HS-27A (cell line): ENCODE results near the gene FAS.

Experiments
- DNase-seq: peaks from one replicate; pipeline ENCODE4 v3.0.0-alpha.2; 2012; ENCODE audit warnings: low read depth, missing footprints

Gene FAS

GRCh38 chr10:88990384-88991160 lies at the start of gene FAS:
TSS of gene FAS (plus strand) at chr10:88990798. CDS start at chr10:88990877, 79 bp downstream.
- DNase-seq = no peak

DNA sequence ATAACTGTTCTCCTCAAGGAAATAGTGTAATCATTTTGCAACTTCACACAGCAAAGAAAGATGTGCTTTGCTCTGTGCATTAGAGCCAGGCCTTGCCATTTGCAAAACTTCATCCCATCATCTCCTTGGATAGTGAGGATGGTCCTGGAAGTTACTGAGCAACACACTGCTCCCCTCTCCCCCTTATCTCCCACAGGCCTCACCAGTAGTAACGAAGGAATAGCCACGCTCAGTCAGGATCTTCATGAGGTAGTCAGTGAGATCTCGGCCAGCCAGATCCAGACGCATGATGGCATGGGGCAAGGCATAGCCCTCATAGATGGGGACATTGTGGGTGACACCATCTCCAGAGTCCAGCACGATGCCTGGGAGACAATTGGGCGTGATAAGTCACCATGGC lies 49.6 kb upstream of the FAS start:
- no peak for DNase-seq

- no peak for DNase-seq
These were observed 46.8 kb upstream of the FAS start for GRCh38 chr10:88943778-88944177.

GRCh38 chr10:88944813-88945212 lies 45.8 kb upstream of the FAS start:
- DNase-seq = no peak

- DNase-seq = no peak
These were observed 44.4 kb upstream of the FAS start for GRCh38 chr10:88946200-88946599.

DNA sequence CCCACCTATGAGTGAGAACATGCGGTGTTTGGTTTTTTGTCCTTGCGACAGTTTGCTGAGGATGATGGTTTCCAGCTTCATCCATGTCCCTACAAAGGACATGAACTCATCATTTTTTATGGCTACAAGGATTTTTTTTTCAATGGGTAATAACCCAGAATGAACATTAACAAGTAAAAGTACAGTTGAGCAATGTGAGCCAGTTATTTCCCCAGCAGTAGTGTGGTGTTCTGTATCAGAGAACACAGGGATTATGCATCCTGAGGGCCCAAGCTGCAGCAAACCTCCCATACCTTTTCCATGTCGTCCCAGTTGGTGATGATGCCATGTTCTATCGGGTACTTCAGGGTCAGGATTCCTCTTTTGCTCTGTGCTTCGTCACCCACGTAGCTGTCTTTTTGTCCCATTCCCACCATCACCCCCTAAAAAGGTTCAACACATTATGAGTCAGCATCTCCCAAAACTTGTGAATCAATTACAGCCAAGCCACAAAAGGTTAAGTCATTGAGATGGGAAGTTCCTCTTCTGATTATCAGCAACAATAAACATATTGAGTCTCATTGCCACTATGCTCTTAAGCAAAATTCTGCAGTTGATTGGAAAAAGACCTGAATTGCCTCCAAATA lies 43.5 kb upstream of the FAS start:
- DNase-seq = no peak

DNA sequence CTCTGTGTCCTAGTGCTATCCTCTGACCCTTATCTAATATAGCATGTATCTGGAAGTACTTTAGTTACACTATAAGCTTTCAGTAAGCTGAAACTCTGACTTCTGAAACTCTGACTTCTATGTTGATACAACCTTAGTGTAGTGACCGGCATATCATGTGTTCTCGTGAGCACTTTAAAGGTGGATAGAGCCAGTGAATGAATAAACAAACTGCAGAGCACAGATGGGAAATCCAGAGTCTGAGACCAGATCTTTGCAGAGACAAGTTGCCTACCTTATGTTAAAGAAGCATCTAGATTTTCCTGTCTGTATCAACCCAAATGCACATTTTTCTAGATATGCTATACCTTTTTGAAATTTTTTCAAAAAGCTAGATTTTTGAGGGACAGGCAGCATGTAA lies 41.5 kb upstream of the FAS start:
- DNase-seq = no peak

- DNase-seq = no peak
These were observed 40.4 kb upstream of the FAS start for GRCh38 chr10:88949912-88950837.

DNA sequence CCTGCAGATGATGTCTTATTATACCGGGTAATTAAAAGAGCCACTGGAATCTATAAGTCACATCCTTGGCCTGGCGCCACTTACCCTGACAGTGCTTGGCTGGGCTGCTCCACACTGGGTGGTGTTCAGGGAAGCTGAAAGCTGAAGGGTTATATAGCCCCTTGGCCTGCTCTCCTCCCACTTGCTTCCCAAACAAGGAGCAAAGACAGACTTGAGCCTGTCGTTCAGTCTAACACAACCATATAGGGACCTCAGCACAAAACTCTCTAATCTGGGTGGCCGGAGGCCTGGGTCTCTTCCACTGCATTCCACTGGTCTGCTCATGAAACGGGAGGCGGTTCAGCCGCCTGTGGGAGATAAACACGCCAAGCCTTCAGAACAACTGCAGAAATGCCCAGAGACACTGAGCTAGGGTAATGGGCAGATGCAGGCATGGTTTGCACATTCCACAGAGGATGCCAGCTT lies 37.9 kb upstream of the FAS start, which contains the start of gene ACTA2:
ACTA2 (minus strand) TSS at position 127 of the 465 bp plus-strand sequence. CDS start 3,843 bp downstream, outside the sequence.
- no peak for DNase-seq

DNA sequence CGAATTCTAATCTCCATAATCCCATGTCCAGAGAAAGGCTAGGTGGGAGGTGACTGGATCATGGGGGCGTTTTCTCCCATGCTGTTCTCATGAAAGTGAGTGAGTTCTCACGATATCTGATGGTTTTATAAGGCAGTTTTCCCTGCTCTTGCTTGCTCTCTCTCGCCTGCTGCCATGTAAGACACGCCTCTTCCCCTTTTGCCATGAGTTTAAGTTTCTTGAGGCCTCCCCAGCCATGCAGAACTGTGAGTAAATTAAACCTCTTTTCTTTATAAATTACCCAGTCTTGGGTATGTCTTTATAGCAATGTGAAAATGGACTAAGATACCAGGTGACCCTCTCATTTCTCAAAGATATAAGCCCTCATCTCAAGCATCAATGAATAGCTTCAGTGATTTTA lies 36.9 kb upstream of the FAS start:
- no peak for DNase-seq

GRCh38 chr10:88954458-88955083 lies 36.0 kb upstream of the FAS start:
- DNase-seq = no peak

GRCh38 chr10:88957381-88957780 lies 33.2 kb upstream of the FAS start:
- DNase-seq = no peak

DNA sequence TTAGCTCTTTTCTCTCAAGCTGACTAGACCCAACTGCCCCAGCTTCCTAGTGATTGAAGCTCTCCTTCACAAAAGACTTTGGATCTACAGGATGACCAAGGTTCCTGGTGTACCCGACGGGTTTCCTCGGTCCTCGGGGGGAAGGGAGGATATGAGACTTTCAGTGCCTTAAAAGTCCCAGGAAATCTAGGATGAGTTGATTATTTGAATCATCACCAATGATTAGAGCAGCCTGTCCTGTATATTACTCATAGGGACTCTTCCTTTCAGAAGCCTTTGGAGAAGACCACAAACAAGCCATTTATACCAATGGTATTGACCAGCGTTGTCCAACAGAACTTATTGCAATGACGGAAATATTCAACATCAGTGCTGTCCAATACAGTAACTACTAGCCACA lies 31.9 kb upstream of the FAS start:
- DNase-seq = no peak

DNA sequence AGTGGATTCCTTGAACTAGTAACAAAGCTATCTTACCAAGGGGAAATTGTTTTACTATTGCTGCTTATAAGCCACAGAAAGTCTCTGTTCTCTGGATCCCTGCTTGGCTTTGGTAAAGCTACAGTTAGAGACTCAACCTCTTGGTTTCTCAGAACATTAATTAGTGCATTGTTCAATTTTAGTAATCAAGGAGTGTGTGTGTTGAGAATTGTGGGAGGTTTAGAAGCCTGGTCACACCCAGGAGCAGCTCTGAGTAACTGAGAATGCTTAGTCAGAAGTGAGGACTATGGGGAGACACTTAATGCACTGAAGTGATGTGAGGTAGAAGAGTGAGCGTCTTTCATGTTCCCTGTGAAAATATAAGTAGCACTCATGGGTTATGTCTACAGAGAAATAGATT lies 29.8 kb upstream of the FAS start:
- no peak for DNase-seq

DNA sequence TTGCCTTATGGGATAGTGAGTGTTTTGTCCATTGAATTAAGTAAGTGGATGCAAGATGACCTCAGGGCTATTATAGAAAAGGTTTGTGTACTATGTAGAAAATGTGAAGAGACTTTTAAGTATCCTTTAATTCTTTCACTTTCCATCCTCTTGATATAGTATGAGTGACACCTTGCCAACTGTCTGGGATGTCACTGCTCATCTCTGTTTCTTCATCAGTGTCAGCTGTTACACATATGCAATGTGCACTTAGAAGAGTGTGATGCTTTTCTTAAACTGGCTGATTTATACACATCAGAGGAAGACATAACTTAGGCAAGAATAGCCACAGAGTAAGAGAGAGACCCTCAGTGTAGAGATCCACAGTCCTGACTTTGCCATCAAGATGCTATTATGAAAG lies 29.3 kb upstream of the FAS start:
- no peak for DNase-seq

GRCh38 chr10:88962336-88962735 lies 28.3 kb upstream of the FAS start:
- no peak for DNase-seq

- no peak for DNase-seq
These were observed 27.3 kb upstream of the FAS start for GRCh38 chr10:88963318-88963717.

DNA sequence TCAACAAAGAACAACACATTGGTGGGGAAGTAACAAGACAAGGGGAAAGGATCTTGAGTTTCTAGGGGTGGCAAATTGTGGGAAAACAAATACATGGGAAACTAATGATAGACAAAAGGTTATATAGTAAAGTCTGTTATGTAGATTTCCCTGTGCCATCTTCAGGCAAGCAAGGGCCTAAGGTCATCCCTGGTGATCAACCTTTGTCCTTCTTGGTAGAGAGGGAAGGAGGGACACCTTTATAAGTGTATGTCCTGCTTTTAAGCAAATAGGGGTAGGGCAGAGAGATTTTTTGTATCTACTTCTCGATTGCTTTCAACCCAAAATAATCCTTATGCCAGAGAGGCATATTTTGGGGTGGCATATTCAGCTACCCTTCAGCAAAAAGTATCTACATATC lies 26.2 kb upstream of the FAS start:
- no peak for DNase-seq

GRCh38 chr10:88964869-88965415 lies 25.7 kb upstream of the FAS start:
- DNase-seq = no peak

GRCh38 chr10:88966797-88967196 lies 23.8 kb upstream of the FAS start:
- DNase-seq = no peak

DNA sequence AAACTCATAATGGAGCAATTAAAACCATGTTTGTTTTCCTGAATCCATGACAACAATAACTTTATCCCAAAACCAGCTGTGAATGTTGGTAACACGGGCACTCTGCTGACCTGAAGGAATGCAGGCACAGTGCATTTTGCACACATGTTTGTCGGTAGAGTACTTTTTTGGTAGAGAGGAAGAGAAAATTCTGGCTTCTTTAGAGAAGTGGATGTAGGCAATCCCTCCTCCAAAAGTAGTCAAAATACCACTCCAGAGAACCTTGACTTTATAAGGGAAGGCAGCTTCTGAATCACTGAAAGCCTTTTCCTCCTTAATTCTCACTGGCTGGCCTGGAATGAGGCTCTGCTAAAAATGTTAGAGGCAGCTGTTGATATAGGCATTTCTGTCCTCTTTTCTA lies 22.2 kb upstream of the FAS start:
- no peak for DNase-seq
